Fibroblast of lung (primary cell): Measurements from ENCODE around the gene NDUFV1. TPM values are rescaled to one million over a fixed set of nuclear protein-coding genes. Genes with fewer than 3 reads are reported as not detected.

Experiments used
- DNase-seq, 2 donors: peaks; one replicate each; pipeline versions ENCODE4 v3.0.0 to v3.0.0-alpha.2; 2010; ENCODE audit warnings: low read depth in 2 of 2
- H2AFZ ChIP-seq: 2 replicates; pipeline ENCODE4 v1.5.1; 2012; ENCODE audit warnings: low read length, control low read depth, inconsistent platforms
- H3K27ac ChIP-seq: 2 replicates; pipeline ENCODE4 v1.5.1; 2011; ENCODE audit warnings: low read length, control low read depth; ENCODE audit not compliant: insufficient read depth
- H3K27me3 ChIP-seq: 2 replicates; pipeline ENCODE4 v1.5.1; 2011; ENCODE audit warnings: mild to moderate bottlenecking, low read length; ENCODE audit not compliant: control insufficient read depth, insufficient read depth
- H3K36me3 ChIP-seq: 2 replicates; pipeline ENCODE4 v1.5.1; 2011; ENCODE audit warnings: low read length; ENCODE audit not compliant: control insufficient read depth, insufficient read depth
- H3K4me1 ChIP-seq: 2 replicates; pipeline ENCODE4 v1.5.1; 2011; ENCODE audit warnings: low read length; ENCODE audit not compliant: control insufficient read depth, insufficient read depth; ENCODE audit errors: extremely low read depth
- H3K4me2 ChIP-seq: 2 replicates; pipeline ENCODE4 v1.5.1; 2011; ENCODE audit warnings: low read length, control low read depth; ENCODE audit not compliant: insufficient read depth; ENCODE audit errors: extremely low read depth
- H3K4me3 ChIP-seq, 4 experiments: fragments of 200-600 bp in 1 of 4; sonication (generic) in 1 of 4; replicated peaks in 1 of 4; 2 replicates each; pipeline ENCODE4 v1.5.1; 2011 to 2016; ENCODE audit warnings: low read length in 4 of 4, low read depth in 3 of 4, mild to moderate bottlenecking in 3 of 4, control low read depth in 2 of 4, inconsistent platforms in 1 of 4, mixed read lengths in 1 of 4; ENCODE audit not compliant: insufficient read depth in 1 of 4; ENCODE audit errors: control extremely low read depth in 1 of 4
- H3K79me2 ChIP-seq: 2 replicates; pipeline ENCODE4 v1.5.1; 2012; ENCODE audit warnings: mild to moderate bottlenecking, low read length, inconsistent platforms; ENCODE audit not compliant: control insufficient read depth, insufficient read depth
- H3K9ac ChIP-seq: 2 replicates; pipeline ENCODE4 v1.5.1; 2011; ENCODE audit warnings: mild to moderate bottlenecking, low read length, control low read depth; ENCODE audit not compliant: insufficient read depth
- H3K9me3 ChIP-seq: 2 replicates; pipeline ENCODE4 v1.5.1; 2012; ENCODE audit warnings: low read depth, low read length; ENCODE audit not compliant: control insufficient read depth, insufficient read depth
- H4K20me1 ChIP-seq: 2 replicates; pipeline ENCODE4 v1.5.1; 2011; ENCODE audit warnings: low read length; ENCODE audit not compliant: control insufficient read depth, insufficient read depth; ENCODE audit errors: extremely low read depth
- EZH2 ChIP-seq: IDR thresholded peaks from 2 replicates; pipeline ENCODE4 v1.5.1; 2012; ENCODE audit warnings: low read length, control low read depth, mild to moderate bottlenecking; ENCODE audit errors: missing control alignments
- polyA plus RNA-seq, 2 donors: library from polyadenylated mRNA; depleted of rRNA in 1 of 2; stranded (reverse) in 1 of 2; unstranded in 1 of 2; fragments of >200 nt; gene quantifications; 2 replicates each; pipeline ENCODE4 v1.2.1, GENCODE V29; 2011 to 2012; ENCODE audit warnings: missing spikeins in 1 of 2
- total RNA-seq: library from RNA; depleted of rRNA; stranded (reverse); fragments of >200 nt; gene quantifications from 2 replicates; pipeline ENCODE4 v1.2.1, GENCODE V29; 2014
- TF ChIP-seq, protein P1 (sequence below), 2 donors: IDR thresholded peaks in 1 of 2; conservative IDR thresholded peaks in 1 of 2; 1 replicate in 1 of 2; 2 replicates in 1 of 2; pipeline ENCODE4 v1.5.1; 2011 to 2012; ENCODE audit warnings: low read length in 2 of 2, control low read depth in 1 of 2, inconsistent platforms in 1 of 2, low read depth in 1 of 2, mild to moderate bottlenecking in 1 of 2

NDUFV1 gene
- total and polyA plus RNA-seq, 2 donors (not counting 1 experiment from before 2014, with no cell fraction given) = 64.9 to 171 TPM

DNA sequence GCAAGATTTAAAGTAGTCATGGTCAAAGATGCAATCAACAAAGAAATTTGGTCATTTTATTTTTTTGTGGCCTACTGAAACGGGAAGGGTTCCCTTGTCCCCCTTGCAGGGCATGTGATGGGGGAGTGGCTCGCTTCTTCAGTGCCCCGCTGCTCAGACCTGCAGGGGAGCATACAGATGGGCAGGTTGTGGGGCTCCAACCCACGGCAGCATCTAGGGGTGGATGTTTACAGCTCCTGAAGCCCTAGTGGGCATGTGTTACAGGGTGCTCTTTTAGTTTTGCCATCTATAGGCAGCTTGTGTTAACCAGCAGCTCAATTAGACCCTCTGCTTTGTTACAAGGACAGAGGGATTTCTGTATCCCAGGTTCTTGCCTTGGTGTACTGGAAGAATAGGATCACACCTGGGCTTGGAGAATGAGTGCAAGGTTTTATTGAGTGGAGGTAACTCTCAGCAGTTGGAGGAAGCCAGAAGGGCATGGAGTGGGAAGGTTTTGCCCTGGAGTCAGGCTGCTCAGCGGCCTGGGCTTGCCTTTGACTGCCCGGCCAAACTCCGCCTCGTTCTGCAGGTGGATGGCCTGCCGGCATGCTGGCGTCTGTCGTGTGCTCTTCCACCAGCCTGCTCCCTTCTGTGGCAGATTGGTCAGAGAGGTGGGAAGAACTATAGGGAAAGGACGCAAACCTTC is 13.7 kb upstream of the NDUFV1 start:
- no peak overlapping the region for H3K27ac ChIP-seq
- TF ChIP-seq, protein P1, sequence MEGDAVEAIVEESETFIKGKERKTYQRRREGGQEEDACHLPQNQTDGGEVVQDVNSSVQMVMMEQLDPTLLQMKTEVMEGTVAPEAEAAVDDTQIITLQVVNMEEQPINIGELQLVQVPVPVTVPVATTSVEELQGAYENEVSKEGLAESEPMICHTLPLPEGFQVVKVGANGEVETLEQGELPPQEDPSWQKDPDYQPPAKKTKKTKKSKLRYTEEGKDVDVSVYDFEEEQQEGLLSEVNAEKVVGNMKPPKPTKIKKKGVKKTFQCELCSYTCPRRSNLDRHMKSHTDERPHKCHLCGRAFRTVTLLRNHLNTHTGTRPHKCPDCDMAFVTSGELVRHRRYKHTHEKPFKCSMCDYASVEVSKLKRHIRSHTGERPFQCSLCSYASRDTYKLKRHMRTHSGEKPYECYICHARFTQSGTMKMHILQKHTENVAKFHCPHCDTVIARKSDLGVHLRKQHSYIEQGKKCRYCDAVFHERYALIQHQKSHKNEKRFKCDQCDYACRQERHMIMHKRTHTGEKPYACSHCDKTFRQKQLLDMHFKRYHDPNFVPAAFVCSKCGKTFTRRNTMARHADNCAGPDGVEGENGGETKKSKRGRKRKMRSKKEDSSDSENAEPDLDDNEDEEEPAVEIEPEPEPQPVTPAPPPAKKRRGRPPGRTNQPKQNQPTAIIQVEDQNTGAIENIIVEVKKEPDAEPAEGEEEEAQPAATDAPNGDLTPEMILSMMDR (conservative IDR thresholded peaks at IDR 0.05 in 1 of 2, IDR thresholded peaks at IDR 0.05 in 1 of 2; ENCODE audit: low read depth in 1 of 2, low read length in 2 of 2) = no peak
- TF ChIP-seq EZH2 = no peak
- no peak for DNase-seq

DNA sequence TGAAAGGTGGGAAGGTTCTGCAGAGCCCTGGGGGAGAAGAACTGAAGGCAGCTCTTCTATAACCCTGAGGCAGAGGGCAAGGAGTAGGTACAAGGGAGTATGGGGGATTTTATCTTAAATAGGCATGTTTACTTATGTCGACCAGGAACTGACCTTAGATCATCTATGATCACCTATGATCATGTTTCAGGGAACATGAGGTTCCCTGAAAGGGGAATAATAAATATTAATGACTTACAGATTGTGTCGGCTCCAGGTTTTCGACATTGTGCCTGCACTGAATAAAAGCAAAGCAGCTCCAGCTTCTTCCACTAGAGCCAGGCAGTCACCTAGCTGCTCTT is 13.2 kb upstream of the NDUFV1 start:
- H3K9me3 ChIP-seq = no peaks in the 10 kb centered on the region
- no peaks in the 10 kb centered on the region for H3K36me3 ChIP-seq
- no peak overlapping the region for H3K4me2 ChIP-seq
- no peaks in the 10 kb centered on the region for H3K27me3 ChIP-seq
- H3K79me2 ChIP-seq = no peaks in the 10 kb centered on the region
- H2AFZ ChIP-seq = no peak overlapping the region
- no peak overlapping the region for H3K27ac ChIP-seq
- H3K9ac ChIP-seq = no peak overlapping the region
- TF ChIP-seq, protein P1 (conservative IDR thresholded peaks at IDR 0.05 in 1 of 2, IDR thresholded peaks at IDR 0.05 in 1 of 2; ENCODE audit: low read depth in 1 of 2, low read length in 2 of 2) = no peak
- no peak for TF ChIP-seq EZH2
- no peak for DNase-seq
- H3K4me3 ChIP-seq = no peak overlapping the region
- H3K4me1 ChIP-seq = no peaks in the 10 kb centered on the region
- H4K20me1 ChIP-seq = no peaks in the 10 kb centered on the region

More for the DNA sequence above, 13.7 kb upstream of the NDUFV1 start:
- Histone ChIP-seq H3K4me2 (no peak overlapping the region), H2AFZ (no peak overlapping the region), H3K79me2 (no peaks in the 10 kb centered on the region), H3K27me3 (no peaks in the 10 kb centered on the region), H3K36me3 (no peaks in the 10 kb centered on the region), H4K20me1 (no peaks in the 10 kb centered on the region), H3K4me1 (no peaks in the 10 kb centered on the region), H3K4me3 (no peak overlapping the region), H3K9me3 (no peaks in the 10 kb centered on the region), H3K9ac (no peak overlapping the region)

DNA sequence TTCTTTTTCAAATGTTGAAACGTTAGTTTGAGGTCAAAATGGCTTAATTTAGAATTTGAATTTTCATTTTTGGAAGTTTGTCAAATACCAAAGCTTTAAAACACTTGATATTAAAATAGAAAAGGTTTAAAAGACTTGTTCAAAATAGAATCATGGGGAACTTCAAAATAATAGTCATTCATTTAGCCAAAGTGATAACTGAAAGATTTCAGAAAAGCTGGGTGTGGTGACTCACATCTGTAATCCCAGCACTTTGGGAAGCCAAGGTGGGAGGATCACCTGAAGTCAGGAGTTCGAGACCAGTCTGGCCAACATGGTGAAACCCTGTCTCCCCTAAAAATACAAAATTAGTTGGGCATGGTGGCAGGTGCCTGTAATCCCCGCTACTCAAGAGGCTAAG is 12.3 kb upstream of the NDUFV1 start:
- DNase-seq = no peak
- no peak overlapping the region for H3K4me3 ChIP-seq
- no peak overlapping the region for H2AFZ ChIP-seq
- no peaks in the 10 kb centered on the region for H3K4me1 ChIP-seq
- H3K27ac ChIP-seq = no peak overlapping the region
- TF ChIP-seq, protein P1 (conservative IDR thresholded peaks at IDR 0.05 in 1 of 2, IDR thresholded peaks at IDR 0.05 in 1 of 2; ENCODE audit: low read depth in 1 of 2, low read length in 2 of 2) = no peak
- no peak for TF ChIP-seq EZH2
- no peaks in the 10 kb centered on the region for H4K20me1 ChIP-seq
- H3K4me2 ChIP-seq = no peak overlapping the region
- H3K27me3 ChIP-seq = no peaks in the 10 kb centered on the region
- H3K79me2 ChIP-seq = no peaks in the 10 kb centered on the region
- H3K9ac ChIP-seq = no peak overlapping the region
- H3K36me3 ChIP-seq = no peaks in the 10 kb centered on the region
- H3K9me3 ChIP-seq = no peaks in the 10 kb centered on the region
